ENCODE measurements around the gene CCL7.

GRCh38 chr17:34249061-34249460, 21.0 kb upstream of the CCL7 start:
- no peak for TF ChIP-seq POLR2AphosphoS5 (IDR thresholded peaks at IDR 0.05)
- TF ChIP-seq POLR2A (IDR thresholded peaks at IDR 0.05): no peak
- no peak for TF ChIP-seq CTCF (IDR thresholded peaks at IDR 0.05)
- TF ChIP-seq EP300 (IDR thresholded peaks at IDR 0.05): no peak
